ENCODE measurements around the gene HINT3.
"Not testable (repeated sequence)": the region's sequence is repeated elsewhere in the genome, so short reads cannot be mapped to it uniquely, and the experiment has no call there.

The HINT3 gene

GRCh38 chr6:125956506-125957390 lies at the start of gene HINT3:
Gene HINT3 (plus strand): TSS chr6:125956770. CDS start chr6:125956978, 208 bp downstream.
- peak; percentile 99 for DNase-seq

DNA sequence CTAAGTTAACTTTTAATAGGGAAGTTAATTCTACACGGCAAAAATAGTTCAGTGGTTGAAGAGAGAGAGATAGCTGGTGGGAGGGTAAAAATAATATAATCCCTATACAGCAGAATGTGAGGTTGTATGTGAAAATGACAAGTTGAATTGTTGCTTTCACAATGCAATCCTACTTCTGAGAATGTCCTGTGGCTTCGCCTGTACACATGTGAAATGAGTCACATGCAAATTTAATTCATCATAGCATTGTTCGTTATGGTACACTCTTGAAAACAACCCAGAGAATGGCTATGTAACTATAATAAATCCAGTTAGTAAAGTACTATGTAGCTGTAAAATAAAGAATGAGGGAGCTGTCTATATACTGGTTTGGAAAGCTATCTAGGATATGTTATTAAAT lies 46.0 kb upstream of the HINT3 start:
- DNase-seq = no peak

- DNase-seq = peak; percentile 48 to 83
These were observed 45.5 kb upstream of the HINT3 start for GRCh38 chr6:125911051-125911451.

GRCh38 chr6:125912430-125912829 lies 44.1 kb upstream of the HINT3 start:
- DNase-seq = peak; percentile 12 to 42

DNA sequence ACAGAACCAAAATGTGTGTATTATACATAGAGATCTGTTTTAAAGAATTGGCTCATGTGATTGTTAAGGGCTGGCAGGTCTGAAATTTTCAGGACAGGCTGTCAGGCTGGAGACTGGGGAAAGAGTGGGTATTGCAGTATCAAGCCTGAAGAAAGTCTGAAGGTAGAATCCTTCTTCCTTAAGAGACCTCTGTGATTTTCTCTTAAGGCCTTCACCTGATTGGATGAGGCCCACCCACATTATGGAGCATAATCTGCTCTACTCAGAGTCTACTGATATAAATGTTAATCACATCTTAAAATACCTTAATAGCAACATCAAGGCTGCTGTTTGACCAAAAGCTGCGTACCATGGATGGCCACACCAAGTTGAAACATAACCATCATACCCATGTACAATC lies 43.4 kb upstream of the HINT3 start:
- no peak for DNase-seq

DNA sequence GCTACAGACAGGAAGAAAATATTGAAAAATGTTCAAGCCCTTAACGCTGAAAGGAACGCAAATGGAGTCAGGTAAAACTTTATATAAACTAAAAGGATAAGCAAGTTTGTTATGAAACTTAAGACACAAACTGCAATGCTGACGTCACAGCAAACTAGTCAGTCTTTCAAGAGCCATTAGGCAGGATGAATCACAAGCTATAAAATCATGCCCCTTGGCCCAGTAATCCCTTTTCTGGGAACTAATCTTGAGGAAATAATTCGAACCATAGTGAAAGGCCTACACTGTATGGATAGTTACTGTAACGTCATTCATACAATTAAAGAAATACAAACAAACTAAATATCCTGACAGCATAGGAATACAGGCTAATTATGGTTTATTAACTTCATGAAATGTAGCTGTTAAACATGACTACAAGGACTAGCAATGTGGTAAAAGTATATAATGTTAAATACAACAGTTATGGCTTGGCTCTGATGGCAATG lies 42.7 kb upstream of the HINT3 start:
- DNase-seq = peak in 1 of 2 experiments; percentile 34

- no peak for DNase-seq
These were observed 38.3 kb upstream of the HINT3 start for GRCh38 chr6:125918230-125918629.

GRCh38 chr6:125918681-125919566 lies 37.6 kb upstream of the HINT3 start:
- no peak for DNase-seq

DNA sequence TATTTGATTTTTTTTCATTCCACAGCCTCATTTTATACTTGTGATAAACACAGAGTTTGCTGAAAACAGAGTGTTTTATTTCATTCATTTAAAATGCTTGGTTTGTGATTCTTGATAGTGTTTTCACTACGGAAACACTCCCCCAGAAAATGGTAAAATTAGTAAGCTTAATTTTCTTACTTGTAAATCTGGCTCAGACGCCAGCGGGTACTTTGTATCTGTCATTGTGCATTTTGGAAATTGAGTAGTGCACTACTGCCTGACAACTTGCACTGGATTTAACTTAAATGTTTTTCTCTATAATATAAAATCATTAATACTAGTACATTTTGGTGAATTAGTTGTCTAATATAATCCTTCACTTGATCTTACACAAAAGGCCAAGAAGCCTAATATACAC lies 37.0 kb upstream of the HINT3 start:
- no peak for DNase-seq

DNA sequence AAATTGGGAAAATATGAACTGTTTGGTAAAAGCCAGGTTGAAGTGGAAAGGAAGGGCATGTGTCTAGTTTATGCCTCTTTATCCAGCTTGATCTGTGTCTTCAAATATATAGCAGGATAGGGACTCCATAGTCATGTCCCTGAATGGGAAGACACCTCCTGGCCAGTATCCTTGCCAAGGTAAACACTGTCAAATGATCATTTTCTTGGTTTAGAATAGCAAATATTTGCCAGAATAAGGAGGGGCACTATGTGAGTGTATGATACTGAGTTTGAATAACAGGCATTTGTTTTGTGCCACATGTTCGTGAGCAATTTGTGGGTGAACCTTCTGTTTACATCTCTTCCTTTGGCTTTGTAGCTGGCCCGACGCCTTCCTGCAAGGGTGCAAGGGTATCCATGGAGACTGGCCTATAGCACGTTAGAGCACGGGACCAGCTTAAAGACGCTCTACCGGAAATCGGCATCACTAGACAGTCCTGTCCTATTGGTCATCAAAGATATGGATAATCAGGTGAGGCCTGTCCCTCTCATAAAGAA lies 34.2 kb upstream of the HINT3 start:
- no peak for DNase-seq

- DNase-seq = no peak
These were observed 33.1 kb upstream of the HINT3 start for GRCh38 chr6:125923366-125923877.

GRCh38 chr6:125924169-125924568 lies 32.4 kb upstream of the HINT3 start:
- DNase-seq = no peak

DNA sequence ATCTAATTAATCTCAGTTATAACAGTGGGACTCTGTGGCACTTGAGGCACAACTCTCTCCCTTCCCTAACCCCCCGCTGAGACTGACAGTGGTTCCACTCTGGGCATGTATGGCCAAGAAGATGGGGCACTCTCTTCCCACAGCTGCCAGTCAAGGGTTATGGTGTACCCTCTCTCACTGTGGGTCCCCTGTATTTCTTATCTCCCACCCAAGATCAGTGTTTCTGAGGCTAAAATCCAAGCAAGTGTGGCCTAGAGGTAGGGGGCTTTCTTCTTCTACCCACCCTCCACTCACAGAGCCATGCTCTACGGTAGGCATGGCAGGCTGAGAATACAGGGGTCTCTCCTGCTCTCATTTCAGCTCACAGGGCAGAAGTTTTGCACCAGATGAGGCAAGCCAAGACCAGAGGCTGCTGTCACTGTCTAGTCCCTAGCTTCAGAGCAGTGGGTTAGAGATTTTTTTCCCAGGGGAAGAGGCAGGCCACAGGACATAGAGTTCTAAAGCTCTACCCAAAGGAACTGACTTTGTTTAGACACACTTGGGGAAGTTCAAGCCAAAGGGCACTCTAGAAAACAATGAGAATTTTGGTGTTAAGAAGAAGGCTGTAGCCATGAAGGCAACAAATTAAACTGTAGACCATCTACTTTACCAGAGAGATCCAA lies 31.7 kb upstream of the HINT3 start:
- DNase-seq = no peak

- DNase-seq = no peak
These were observed 29.9 kb upstream of the HINT3 start for GRCh38 chr6:125926711-125927110.

GRCh38 chr6:125927761-125928160 lies 28.8 kb upstream of the HINT3 start:
- DNase-seq = no peak

DNA sequence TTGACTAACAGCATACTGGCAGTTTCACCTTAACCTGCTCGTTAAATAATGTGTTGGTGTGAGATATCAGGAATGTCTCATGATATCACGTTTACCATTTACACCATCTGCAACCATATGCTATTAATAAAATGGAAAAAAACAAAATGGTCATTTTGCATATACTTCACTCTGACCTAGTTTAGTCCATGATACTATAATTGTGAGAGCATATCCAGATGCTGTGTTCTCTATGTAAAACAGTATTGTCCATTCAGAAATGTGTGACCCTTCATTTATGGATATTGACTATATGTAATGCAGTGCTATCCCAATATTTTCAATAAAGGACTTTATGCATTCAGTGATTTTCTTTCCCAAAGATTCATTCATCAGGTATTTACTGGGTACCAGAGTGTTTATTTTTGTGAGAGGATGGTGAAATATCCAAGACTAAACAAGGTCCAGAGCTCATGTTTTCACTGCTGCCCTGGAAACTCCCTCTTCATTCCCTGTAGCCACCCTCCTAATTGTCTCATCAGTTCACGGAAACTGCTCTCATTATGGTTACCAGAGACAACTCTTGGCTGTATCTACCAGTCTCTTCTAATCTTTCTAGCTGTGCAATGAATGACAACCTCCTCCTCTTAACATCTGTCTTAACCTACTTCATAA lies 25.7 kb upstream of the HINT3 start:
- no peak for DNase-seq

DNA sequence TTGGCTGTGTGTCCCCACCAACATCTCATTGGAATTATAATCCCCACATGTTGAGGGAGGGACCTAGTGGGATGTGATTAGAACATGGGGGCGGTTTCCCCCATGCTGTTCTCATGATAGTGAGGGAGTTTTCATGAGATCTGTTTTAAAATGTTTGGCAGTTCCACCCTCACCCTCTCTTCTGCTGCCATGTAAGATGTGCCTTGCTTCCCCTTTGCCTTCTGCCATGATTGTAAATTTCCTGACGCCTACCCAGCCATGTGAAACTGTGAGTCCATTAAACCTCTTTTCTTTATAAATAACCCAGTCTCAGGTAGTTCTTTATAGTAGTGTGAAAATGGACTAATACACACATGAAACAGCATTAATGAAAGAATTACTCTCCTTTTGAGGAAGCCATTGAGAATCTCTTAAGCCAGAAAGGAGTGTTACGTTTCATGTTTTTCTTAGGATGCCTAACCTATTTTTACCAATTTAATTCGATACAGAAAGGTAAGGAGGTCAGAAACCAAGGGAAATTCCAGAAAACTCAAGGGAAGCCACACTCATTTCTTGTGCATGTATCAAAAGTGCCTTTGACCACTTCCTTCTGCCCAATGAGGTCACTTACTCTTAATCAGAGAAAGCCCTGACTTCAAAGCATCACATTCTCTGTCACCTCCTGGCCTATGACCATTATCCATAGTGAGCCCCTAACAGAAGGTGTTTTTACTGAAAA lies 24.7 kb upstream of the HINT3 start:
- DNase-seq = no peak

GRCh38 chr6:125932451-125932795 lies 24.1 kb upstream of the HINT3 start:
- DNase-seq = no peak

GRCh38 chr6:125935520-125935919 lies 21.1 kb upstream of the HINT3 start:
- not testable (repeated sequence) for DNase-seq

GRCh38 chr6:125939026-125939425 lies 17.5 kb upstream of the HINT3 start:
- no peak for DNase-seq

- DNase-seq = no peak
These were observed 16.8 kb upstream of the HINT3 start for GRCh38 chr6:125939791-125940190.

All from NCI-H524 (cell line).